ENCODE measurements around the gene MAD1L1.

MAD1L1 gene

GRCh38 chr7:2098496-2098895 lies 134.2 kb downstream of the MAD1L1 start:
- H3K4me3 ChIP-seq (ENCODE audit: low read depth in 1 of 2, low read length in 2 of 2): no peak overlapping the region
- no peaks in the 10 kb centered on the region for H3K9me3 ChIP-seq (ENCODE audit: low read length)
- no peaks in the 10 kb centered on the region for H3K27me3 ChIP-seq (ENCODE audit: control insufficient read depth in 1 of 2, insufficient read depth in 2 of 2, low read length in 2 of 2)
- peaks cover 3% of the 10 kb centered on the region for H3K4me1 ChIP-seq (ENCODE audit: insufficient read depth, low read length)
- no peaks in the 10 kb centered on the region for H3K36me3 ChIP-seq (ENCODE audit: insufficient read depth, low read length)
- no peak overlapping the region for H3K27ac ChIP-seq (ENCODE audit: low read depth, low read length)
- H3K9ac ChIP-seq (ENCODE audit: low read length): no peak overlapping the region

GRCh38 chr7:2098056-2098455 lies 134.7 kb downstream of the MAD1L1 start:
- H3K9me3 ChIP-seq (ENCODE audit: low read length): no peaks in the 10 kb centered on the region
- H3K27ac ChIP-seq (ENCODE audit: low read depth, low read length): no peak overlapping the region
- H3K4me3 ChIP-seq (ENCODE audit: low read depth in 1 of 2, low read length in 2 of 2): no peak overlapping the region
- no peaks in the 10 kb centered on the region for H3K4me1 ChIP-seq (ENCODE audit: insufficient read depth, low read length)
- no peaks in the 10 kb centered on the region for H3K36me3 ChIP-seq (ENCODE audit: insufficient read depth, low read length)
- H3K9ac ChIP-seq (ENCODE audit: low read length): no peak overlapping the region
- no peaks in the 10 kb centered on the region for H3K27me3 ChIP-seq (ENCODE audit: control insufficient read depth in 1 of 2, insufficient read depth in 2 of 2, low read length in 2 of 2)

GRCh38 chr7:2097492-2097891 lies 135.3 kb downstream of the MAD1L1 start:
- Histone ChIP-seq H3K9ac (ENCODE audit: low read length) (no peak overlapping the region), H3K27me3 (ENCODE audit: control insufficient read depth in 1 of 2, insufficient read depth in 2 of 2, low read length in 2 of 2) (no peaks in the 10 kb centered on the region), H3K27ac (ENCODE audit: low read depth, low read length) (no peak overlapping the region), H3K9me3 (ENCODE audit: low read length) (no peaks in the 10 kb centered on the region), H3K4me3 (ENCODE audit: low read depth in 1 of 2, low read length in 2 of 2) (no peak overlapping the region), H3K36me3 (ENCODE audit: insufficient read depth, low read length) (no peaks in the 10 kb centered on the region), H3K4me1 (ENCODE audit: insufficient read depth, low read length) (no peaks in the 10 kb centered on the region)

GRCh38 chr7:2096692-2097387 lies 135.9 kb downstream of the MAD1L1 start:
- no peak overlapping the region for H3K9ac ChIP-seq (ENCODE audit: low read length)
- no peak overlapping the region for H3K27ac ChIP-seq (ENCODE audit: low read depth, low read length)
- H3K27me3 ChIP-seq (ENCODE audit: control insufficient read depth in 1 of 2, insufficient read depth in 2 of 2, low read length in 2 of 2): no peaks in the 10 kb centered on the region

GRCh38 chr7:2095436-2095835 lies 137.3 kb downstream of the MAD1L1 start:
- no peaks in the 10 kb centered on the region for H3K27me3 ChIP-seq (ENCODE audit: control insufficient read depth in 1 of 2, insufficient read depth in 2 of 2, low read length in 2 of 2)
- H3K36me3 ChIP-seq (ENCODE audit: insufficient read depth, low read length): no peaks in the 10 kb centered on the region
- no peaks in the 10 kb centered on the region for H3K9me3 ChIP-seq (ENCODE audit: low read length)
- no peaks in the 10 kb centered on the region for H3K4me1 ChIP-seq (ENCODE audit: insufficient read depth, low read length)
- no peak overlapping the region for H3K27ac ChIP-seq (ENCODE audit: low read depth, low read length)
- no peak overlapping the region for H3K9ac ChIP-seq (ENCODE audit: low read length)
- H3K4me3 ChIP-seq (ENCODE audit: low read depth in 1 of 2, low read length in 2 of 2): no peak overlapping the region

More at GRCh38 chr7:2096692-2097387, 135.9 kb downstream of the MAD1L1 start:
- H3K4me1 ChIP-seq (ENCODE audit: insufficient read depth, low read length): no peaks in the 10 kb centered on the region
- H3K9me3 ChIP-seq (ENCODE audit: low read length): no peaks in the 10 kb centered on the region
- H3K4me3 ChIP-seq (ENCODE audit: low read depth in 1 of 2, low read length in 2 of 2): no peak overlapping the region
- H3K36me3 ChIP-seq (ENCODE audit: insufficient read depth, low read length): no peaks in the 10 kb centered on the region

- no peaks in the 10 kb centered on the region for H3K4me1 ChIP-seq (ENCODE audit: insufficient read depth, low read length)
- H3K27ac ChIP-seq (ENCODE audit: low read depth, low read length): no peak overlapping the region
- H3K36me3 ChIP-seq (ENCODE audit: insufficient read depth, low read length): no peaks in the 10 kb centered on the region
- H3K4me3 ChIP-seq (ENCODE audit: low read depth in 1 of 2, low read length in 2 of 2): no peak overlapping the region
- no peaks in the 10 kb centered on the region for H3K9me3 ChIP-seq (ENCODE audit: low read length)
- H3K9ac ChIP-seq (ENCODE audit: low read length): no peak overlapping the region
- no peaks in the 10 kb centered on the region for H3K27me3 ChIP-seq (ENCODE audit: control insufficient read depth in 1 of 2, insufficient read depth in 2 of 2, low read length in 2 of 2)
Measured at GRCh38 chr7:2094454-2095045, 138.2 kb downstream of the MAD1L1 start.

- Histone ChIP-seq H3K27ac (ENCODE audit: low read depth, low read length) (no peak overlapping the region), H3K4me1 (ENCODE audit: insufficient read depth, low read length) (no peaks in the 10 kb centered on the region), H3K9me3 (ENCODE audit: low read length) (no peaks in the 10 kb centered on the region), H3K27me3 (ENCODE audit: control insufficient read depth in 1 of 2, insufficient read depth in 2 of 2, low read length in 2 of 2) (no peaks in the 10 kb centered on the region), H3K4me3 (ENCODE audit: low read depth in 1 of 2, low read length in 2 of 2) (no peak overlapping the region), H3K9ac (ENCODE audit: low read length) (no peak overlapping the region), H3K36me3 (ENCODE audit: insufficient read depth, low read length) (no peaks in the 10 kb centered on the region)
Measured at GRCh38 chr7:2093843-2094220, 138.9 kb downstream of the MAD1L1 start.

- Histone ChIP-seq H3K4me1 (ENCODE audit: insufficient read depth, low read length) (no peaks in the 10 kb centered on the region), H3K27ac (ENCODE audit: low read depth, low read length) (no peak overlapping the region), H3K27me3 (ENCODE audit: control insufficient read depth in 1 of 2, insufficient read depth in 2 of 2, low read length in 2 of 2) (no peaks in the 10 kb centered on the region), H3K36me3 (ENCODE audit: insufficient read depth, low read length) (no peaks in the 10 kb centered on the region), H3K9ac (ENCODE audit: low read length) (no peak overlapping the region), H3K4me3 (ENCODE audit: low read depth in 1 of 2, low read length in 2 of 2) (no peak overlapping the region), H3K9me3 (ENCODE audit: low read length) (no peaks in the 10 kb centered on the region)
Measured at GRCh38 chr7:2093215-2093842, 139.4 kb downstream of the MAD1L1 start.

- Histone ChIP-seq H3K27me3 (ENCODE audit: control insufficient read depth in 1 of 2, insufficient read depth in 2 of 2, low read length in 2 of 2) (no peaks in the 10 kb centered on the region), H3K36me3 (ENCODE audit: insufficient read depth, low read length) (no peaks in the 10 kb centered on the region), H3K4me1 (ENCODE audit: insufficient read depth, low read length) (no peaks in the 10 kb centered on the region), H3K9ac (ENCODE audit: low read length) (no peak overlapping the region), H3K27ac (ENCODE audit: low read depth, low read length) (no peak overlapping the region), H3K9me3 (ENCODE audit: low read length) (no peaks in the 10 kb centered on the region), H3K4me3 (ENCODE audit: low read depth in 1 of 2, low read length in 2 of 2) (no peak overlapping the region)
Measured at GRCh38 chr7:2092279-2092678, 140.5 kb downstream of the MAD1L1 start.

- Histone ChIP-seq H3K9ac (ENCODE audit: low read length) (no peak overlapping the region), H3K27me3 (ENCODE audit: control insufficient read depth in 1 of 2, insufficient read depth in 2 of 2, low read length in 2 of 2) (no peaks in the 10 kb centered on the region), H3K9me3 (ENCODE audit: low read length) (no peaks in the 10 kb centered on the region), H3K4me1 (ENCODE audit: insufficient read depth, low read length) (no peaks in the 10 kb centered on the region), H3K27ac (ENCODE audit: low read depth, low read length) (no peak overlapping the region), H3K4me3 (ENCODE audit: low read depth in 1 of 2, low read length in 2 of 2) (no peak overlapping the region), H3K36me3 (ENCODE audit: insufficient read depth, low read length) (no peaks in the 10 kb centered on the region)
Measured at GRCh38 chr7:2090526-2091520, 141.9 kb downstream of the MAD1L1 start.

- Histone ChIP-seq H3K9me3 (ENCODE audit: low read length) (no peaks in the 10 kb centered on the region), H3K9ac (ENCODE audit: low read length) (no peak overlapping the region), H3K27me3 (ENCODE audit: control insufficient read depth in 1 of 2, insufficient read depth in 2 of 2, low read length in 2 of 2) (no peaks in the 10 kb centered on the region), H3K36me3 (ENCODE audit: insufficient read depth, low read length) (no peaks in the 10 kb centered on the region), H3K27ac (ENCODE audit: low read depth, low read length) (no peak overlapping the region), H3K4me3 (ENCODE audit: low read depth in 1 of 2, low read length in 2 of 2) (no peak overlapping the region), H3K4me1 (ENCODE audit: insufficient read depth, low read length) (no peaks in the 10 kb centered on the region)
Measured at GRCh38 chr7:2088801-2089200, 143.9 kb downstream of the MAD1L1 start.
